Measurements from ENCODE around the gene CHMP1A.

CHMP1A gene

DNA sequence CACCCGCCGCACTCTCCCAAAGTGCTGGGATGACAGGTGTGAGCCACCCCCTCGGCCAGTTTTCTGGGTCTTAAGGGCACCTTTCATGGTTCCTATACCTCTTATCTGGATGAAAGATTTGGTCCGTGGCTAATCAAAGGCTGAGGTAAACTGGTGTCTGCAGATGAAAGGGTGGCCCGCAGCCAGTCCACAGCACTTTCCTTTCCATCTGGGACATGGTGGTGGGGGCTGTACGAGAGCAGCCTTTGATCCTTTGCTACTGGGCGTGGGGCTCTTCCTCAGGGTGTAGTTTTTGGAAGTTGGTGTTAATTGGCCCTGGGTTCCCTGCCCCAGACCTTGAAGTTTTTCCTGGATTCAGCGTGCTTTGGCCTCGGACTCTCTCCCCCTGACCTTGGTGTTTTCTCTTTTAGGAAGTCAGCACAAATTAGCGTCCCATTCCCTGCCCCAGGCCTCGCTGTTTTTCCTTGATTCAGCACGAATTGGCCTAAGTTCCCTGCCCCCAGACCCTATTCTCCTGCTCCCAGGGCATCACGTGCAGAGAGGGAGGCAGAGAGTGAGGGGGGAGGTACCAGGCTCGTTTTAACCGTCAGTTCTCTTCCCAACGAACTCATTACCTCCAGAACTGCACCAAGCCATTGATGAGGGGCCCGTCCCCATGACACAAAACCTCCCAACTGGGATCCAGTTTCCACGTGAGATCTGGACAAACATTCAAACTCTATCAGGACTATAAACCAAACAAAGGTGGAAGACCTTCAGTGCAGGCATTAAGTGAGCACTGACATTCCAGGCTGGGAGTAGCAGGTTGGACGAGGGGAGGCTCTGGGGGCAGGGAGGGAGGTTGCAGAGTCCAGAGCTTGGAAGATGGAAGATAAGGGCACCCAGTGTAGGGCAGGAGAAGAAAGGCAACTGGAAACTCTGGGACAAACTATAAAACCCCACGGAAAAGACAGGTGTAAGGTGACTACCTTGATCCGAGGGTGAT lies 32.4 kb downstream of the CHMP1A start:
- DNase-seq (ENCODE audit: low read depth in 2 of 2), result no peak

DNA sequence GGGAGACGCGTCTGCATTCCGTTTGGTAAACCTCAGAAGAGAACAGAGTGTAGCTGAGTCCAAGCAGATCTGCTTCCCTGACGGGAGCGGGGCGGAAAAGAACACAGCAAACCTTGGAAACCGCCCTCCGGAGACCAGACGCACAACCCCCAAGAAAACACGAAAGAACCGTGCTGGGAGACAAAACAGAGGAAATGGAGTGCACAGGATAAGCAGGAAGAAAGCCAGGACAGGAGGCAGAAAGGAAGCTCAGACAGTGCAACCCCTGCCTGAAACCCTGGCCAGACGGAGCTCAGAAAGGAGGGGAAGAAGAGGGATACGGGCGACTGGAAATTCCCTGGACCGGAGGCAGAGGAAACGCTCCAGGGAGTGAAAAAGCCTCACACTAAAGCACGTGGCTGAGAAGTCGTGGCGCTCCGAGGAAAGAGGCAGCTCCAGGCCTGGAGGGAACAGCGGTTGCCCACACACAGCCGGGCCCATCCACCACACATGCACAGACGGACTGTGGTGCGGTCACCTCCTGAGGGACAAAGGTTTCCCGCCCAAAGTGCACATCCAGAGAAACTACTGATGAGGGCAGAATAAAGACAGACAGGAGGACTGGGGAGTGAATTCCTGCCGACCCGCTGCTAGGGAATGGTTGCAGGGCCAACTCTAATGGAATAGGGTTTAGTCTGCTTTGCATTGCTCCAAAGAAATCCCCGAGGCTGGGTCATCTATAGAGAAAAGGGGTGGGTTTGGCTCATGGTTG lies 33.8 kb downstream of the CHMP1A start:
- DNase-seq (ENCODE audit: low read depth in 2 of 2), result no peak

DNA sequence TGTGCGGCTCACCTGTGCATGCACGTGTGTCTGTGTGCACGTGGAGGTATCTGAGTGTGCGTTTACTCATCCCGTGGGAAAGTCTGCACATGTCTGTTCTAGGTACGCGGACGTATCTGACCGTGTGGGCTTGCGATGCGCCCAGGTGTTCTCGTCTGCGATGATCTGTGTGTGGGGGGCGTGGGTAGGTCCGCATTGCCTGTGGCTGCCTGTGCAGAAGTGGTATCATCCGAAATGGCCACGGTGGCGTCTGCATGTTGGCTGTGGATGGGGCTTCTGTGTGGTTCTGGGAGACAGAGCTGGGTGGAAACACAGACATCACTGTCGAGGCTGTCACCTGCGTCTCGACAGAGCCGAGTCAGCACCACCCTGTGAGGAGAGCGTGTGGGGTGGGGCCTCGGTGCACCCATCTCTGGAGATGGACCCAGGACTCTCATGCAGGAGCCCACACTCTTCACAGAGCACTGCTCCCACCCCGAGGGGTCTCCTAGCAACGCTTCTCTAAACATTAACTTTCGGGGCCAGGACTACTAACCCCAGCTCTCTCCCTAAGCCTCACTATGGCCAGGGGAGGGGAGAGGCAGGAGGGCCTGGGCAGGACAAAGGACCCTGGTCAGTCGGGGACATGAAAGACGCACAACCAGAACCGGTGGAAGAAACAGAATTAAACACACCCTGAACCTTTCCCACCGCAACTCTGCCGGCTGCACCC lies 35.7 kb downstream of the CHMP1A start:
- no peak for DNase-seq (ENCODE audit: low read depth in 2 of 2)

DNA sequence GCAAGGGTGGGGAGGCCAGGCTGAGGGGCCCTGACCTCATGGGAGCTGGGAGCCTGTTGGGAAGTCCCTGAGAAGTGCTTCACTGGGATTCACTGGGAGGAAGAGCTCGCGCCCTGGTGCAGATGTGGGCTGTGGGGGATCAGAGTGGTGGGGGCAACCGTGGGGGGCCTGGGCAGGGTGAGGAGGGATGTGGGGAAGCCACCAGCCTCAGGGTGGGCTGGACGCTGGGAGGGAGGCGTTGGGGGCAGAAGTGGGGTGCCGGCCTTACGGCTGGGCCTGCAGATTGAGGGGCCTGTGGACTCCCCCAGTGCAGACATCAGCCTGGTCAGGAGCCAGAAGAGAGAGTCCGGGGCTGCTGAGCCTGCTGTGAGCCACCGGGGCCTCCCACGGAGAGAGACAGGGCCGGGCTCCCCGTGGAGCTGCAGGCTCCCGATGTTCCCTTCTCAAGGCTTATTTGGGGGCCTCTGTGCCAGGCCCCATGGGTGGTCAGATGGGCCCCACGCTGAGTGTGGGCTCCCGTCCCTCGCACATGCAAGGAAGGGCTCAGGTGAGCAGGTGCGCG lies 36.3 kb downstream of the CHMP1A start:
- no peak for DNase-seq (ENCODE audit: low read depth in 2 of 2)

GRCh38 chr16:89620406-89620841 lies 37.1 kb downstream of the CHMP1A start:
- DNase-seq (ENCODE audit: low read depth in 2 of 2), result no peak

DNA sequence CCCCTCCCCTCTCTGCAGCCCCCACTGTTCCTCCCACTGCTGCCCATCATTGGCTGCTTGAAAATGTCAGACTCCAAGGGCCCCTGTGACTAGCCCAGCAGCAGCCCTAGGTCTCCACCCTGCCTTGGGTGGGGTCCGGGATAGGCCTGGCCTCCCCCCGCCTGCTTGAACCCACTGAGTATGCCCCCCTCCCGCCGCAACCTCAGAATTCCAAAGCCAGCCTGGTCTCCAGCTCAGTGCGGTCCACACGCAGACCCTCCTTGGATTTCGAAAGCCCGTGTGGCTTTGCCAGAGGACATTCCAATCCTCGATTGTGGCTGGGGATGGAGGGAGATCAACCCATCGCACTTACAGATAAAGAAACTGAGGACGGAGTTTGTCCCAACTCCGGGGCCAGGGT lies 37.7 kb downstream of the CHMP1A start:
- DNase-seq (ENCODE audit: low read depth in 2 of 2), result no peak

DNA sequence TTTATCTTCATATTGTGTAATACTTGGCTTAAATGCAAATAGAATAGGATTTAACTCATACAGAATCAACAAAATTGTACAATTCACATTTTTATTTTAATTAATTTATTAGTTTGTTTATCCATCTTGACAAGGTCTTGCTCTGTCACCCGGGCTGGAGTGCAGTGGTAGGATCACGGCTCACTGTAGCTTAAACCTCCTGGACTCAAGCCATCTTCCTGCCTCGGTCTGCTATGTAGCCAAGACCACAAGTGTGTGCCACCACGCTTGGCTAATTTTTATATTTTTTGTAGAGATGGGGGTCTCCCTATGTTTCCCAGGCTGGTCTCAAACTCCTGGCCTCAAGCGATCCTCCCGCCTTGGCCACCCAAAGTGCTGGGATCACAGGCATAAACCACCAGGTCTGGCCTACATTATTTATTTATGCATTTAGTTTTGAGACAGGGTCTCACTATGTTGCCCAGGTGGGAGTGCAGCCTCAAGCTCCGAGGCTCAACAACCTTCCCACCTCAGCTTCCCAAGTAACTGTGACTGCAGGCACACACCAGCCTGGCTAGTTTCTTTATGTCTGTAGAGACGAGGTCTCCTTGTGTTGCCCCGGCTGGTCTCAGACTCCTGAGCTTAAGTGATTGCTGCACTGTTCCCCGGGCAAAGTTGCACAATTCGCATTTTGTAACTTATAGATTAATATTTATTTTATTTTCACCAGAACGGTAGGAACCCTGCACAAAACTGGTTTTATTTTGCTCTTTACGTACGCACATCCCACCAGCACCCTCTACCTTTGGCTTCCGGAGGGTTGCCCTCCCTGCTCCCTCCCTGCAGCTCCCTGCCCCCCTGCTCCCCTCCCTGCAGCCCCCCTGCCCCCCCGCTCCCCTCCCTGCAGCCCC lies 39.2 kb downstream of the CHMP1A start:
- no peak for DNase-seq (ENCODE audit: low read depth in 2 of 2)

DNA sequence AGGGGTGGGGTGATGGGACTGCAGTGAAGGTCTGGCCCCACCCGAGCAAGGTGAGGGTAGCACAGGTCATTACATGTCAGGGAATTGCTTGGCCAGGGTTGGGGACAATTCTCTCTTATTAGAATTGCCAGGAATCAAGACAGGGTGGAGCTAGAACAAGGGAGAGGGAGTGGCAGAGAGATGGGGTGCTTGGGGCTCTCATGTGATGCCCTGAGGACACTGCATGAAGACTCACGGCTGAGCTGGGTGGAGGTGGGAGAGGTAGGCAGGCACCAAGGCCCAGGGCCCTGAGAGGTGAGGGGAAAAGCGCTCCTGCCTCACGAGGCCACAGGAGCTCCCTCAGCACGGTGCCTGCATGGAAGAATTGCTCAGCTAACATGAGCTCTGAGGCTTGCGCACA lies 40.5 kb downstream of the CHMP1A start:
- no peak for DNase-seq (ENCODE audit: low read depth in 2 of 2)

DNA sequence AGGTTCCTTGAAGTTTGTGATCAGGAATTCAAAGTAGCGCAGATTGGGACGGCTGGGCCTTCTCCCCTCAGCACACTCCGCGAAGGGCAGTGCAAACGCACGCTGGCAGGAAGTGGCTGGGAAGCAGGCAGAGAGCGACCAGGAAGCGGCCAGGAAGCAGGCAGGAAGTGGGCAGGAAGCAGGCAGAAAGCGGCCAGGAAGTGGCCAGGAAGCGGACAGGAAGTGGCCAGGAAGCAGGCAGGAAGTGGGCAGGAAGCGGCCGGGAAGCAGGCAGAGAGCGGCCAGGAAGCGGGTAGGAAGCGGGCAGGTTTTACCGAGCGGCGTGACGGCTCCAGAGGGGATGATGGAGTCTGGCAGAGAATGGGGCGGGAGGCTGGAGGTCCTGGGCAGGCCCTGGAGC lies 40.9 kb downstream of the CHMP1A start:
- no peak for DNase-seq (ENCODE audit: low read depth in 2 of 2)

GRCh38 chr16:89615596-89616090 lies 41.9 kb downstream of the CHMP1A start:
- DNase-seq (ENCODE audit: low read depth in 2 of 2), result peak; percentile 8 to 27

DNA sequence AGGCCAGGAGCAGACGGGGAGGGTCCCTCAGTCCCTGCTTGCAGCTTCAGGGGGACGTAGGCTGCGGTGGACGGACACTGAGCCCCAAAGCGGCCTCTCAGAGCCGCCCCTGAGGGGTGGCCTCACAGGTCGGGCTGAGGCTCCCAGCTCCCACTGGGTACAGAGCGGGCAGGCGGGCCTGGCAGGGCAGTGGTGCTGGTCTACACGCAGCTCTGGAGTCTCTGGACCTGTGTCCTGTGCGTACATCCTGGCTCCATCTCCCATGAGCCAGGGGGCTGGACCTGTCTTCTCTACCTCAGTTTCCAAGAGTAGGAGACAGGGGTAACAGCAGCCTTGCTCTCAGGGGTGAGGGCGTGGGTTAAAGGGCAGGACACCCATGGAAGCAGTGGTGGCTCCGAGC lies 42.3 kb downstream of the CHMP1A start:
- DNase-seq (ENCODE audit: low read depth in 2 of 2), result no peak

DNA sequence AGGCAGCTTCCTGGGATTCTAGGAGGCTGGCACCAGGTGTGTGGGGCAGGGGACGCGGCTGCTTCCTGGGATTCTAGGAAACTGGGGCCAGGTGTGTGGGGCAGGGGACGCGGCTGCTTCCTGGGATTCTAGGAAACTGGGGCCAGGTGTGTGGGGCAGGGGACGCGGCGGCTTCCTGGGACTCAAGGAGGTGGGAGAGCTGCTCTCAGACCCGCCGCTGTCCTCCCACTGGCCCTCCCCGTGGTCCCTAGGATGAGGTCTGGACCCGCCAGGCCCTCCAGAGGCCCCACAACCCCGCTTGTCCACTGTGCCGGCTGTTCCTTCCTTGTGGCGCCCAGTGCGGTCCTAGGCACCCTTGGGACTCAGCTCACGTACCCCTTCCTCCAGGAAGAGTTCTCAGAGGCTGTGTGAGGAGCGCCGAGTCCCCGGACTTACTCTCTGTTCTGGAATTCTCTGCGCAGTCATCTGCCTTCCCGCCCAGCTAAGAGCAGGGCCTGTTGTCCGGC lies 43.5 kb downstream of the CHMP1A start:
- no peak for DNase-seq (ENCODE audit: low read depth in 2 of 2)

DNA sequence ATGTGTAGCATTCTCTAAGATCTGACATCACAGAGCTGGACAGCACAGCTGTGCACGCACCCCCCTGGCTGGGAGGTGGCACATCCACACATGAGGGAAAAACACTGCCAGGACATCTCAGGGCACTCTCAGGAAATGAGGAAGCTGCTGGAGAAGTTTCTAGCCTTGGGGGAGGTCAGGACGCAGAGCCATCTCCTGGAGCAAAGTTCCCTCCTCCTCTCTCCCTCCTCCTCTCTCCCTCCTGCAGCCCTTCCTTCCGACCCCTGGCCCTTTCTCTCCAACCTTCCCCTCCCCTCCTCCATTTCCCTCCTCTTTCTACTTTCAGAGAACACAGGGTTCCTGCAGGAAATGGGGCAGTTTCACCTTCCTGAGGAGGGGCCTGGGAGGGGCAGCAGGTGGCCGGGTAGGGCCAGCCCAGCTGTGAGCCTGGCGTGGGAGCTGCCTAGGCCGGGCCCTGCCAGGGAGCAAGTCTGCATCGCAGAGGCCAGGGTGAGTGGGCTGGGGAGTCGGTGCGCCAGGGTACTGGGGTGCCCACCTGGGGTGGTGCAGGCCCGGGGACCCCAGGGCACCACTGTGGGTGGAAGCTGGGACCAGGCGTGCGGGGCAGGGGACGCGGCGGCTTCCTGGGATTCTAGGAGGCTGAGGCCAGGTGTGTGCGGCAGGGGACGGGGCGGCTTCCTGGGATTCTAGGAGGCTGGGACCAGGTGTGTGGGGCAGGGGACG lies 44.1 kb downstream of the CHMP1A start, which contains the start of gene DPEP1:
TSS of gene DPEP1 (plus strand) at position 412 of the 723 bp plus-strand sequence. CDS start 16,769 bp downstream, outside the sequence.
- no peak for DNase-seq (ENCODE audit: low read depth in 2 of 2)

GRCh38 chr16:89612415-89613166 lies 44.9 kb downstream of the CHMP1A start:
- DNase-seq (ENCODE audit: low read depth in 2 of 2), result no peak

GRCh38 chr16:89610108-89610453 lies 47.4 kb downstream of the CHMP1A start:
- DNase-seq (ENCODE audit: low read depth in 2 of 2), result no peak

DNA sequence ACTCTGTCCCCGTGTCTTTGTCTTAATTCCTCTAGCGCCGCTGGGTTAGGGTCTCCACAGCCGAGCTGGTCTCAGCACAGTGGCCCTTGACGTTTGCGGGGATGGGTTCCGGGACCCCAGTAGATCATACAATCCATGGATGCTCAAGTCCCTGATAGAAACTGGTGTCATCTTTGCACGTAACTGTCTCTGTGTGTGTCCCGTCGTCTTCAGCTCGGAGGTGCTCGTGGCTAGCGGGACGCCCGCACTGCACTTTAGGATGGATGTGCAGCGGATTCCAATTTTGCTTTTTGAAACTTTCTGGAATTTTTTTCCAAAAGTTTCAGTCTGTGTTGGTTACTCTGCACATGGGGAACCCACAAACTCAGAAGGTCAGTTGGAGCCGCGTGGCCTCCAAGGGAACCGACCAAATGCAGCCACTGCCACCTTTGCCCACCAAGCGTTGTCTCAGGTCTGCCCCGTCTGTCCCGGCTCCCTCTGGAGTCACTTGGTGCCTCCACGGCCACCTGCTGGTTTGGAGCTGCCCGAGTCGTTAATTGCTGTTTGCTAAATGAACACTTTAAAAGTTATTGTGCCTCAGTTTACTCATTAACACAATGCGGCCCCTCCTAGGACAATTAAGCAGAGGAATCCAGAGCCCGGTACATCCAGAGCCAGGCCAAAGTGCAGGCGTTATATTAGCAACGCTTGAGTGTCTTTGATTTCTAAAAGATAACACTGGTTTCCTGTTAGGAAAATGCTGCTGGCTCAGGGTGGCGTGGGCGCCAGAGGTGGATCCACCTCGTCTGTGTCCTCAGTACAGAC lies 49.4 kb downstream of the CHMP1A start:
- no peak for DNase-seq (ENCODE audit: low read depth in 2 of 2)

DNA sequence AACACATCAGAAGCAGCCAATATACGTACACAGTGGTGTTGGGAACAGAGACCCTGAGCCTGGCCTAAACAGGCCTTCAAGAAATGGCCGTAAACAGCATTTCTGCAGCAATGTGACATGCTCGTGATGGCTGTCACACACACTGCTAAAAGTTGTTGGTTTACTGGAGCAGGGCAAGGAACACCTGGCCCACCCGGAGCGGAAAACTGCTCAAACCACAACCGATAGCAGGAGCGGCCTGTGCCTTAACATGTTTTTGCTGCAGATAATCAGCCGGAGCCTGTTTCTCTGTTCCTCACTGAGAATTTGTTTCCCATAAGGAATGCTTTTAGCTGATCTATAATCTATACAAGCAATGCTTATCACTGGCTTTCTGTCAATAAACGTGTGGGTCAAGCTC lies 50.1 kb downstream of the CHMP1A start:
- DNase-seq (ENCODE audit: low read depth in 2 of 2), result no peak

GRCh38 chr16:89606006-89606405 lies 51.5 kb downstream of the CHMP1A start:
- DNase-seq (ENCODE audit: low read depth in 2 of 2), result no peak

Measured in stimulated activated CD4-positive, alpha-beta T cell treated with anti-CD3 and anti-CD28 coated beads, Interleukin-1b, Interleukin-23, amount 100 ng/mL, for 4 hours (primary cell).